Body of pancreas (tissue), 4 donors: Measurements from ENCODE around the gene CRYAA. TPM values are rescaled to one million over a fixed set of nuclear protein-coding genes. Genes with fewer than 3 reads are reported as not detected.
"Not testable (repeated sequence)": the region's sequence is repeated elsewhere in the genome, so short reads cannot be mapped to it uniquely, and the experiment has no call there.

ENCODE experiments used
- ATAC-seq: fragments of 150-250 bp; one replicate; pipeline ENCODE4 v1.9.1; 2016
- DNase-seq, 4 donors: peaks; one replicate each; pipeline ENCODE4 v3.0.0-alpha.2; 2019
- H3K27ac ChIP-seq, 4 donors: fragments of 200-600 bp; sonication (generic); 1 replicate in 3 of 4; 2 replicates in 1 of 4; pipeline versions ENCODE4 v1.5.1 to v1.6.1; 2016 to 2019; ENCODE audit warnings: mild to moderate bottlenecking in 1 of 4, mixed read lengths in 1 of 4, moderate library complexity in 1 of 4
- H3K27me3 ChIP-seq, 2 donors: fragments of 200-600 bp; sonication (generic); one replicate each; pipeline ENCODE4 v1.6.0; 2016; ENCODE audit warnings: mild to moderate bottlenecking in 1 of 2
- H3K36me3 ChIP-seq, 2 donors: fragments of 200-600 bp; sonication (generic); replicated peaks in 1 of 2; 2 replicates each; pipeline ENCODE4 v1.5.1; 2016; ENCODE audit warnings: low read depth in 2 of 2; ENCODE audit not compliant: insufficient read depth in 1 of 2
- H3K4me1 ChIP-seq: fragments of 200-600 bp; sonication (generic); one replicate; pipeline ENCODE4 v1.6.0; 2016
- H3K4me3 ChIP-seq, 2 donors: fragments of 200-600 bp; sonication (generic); 1 replicate in 1 of 2; 2 replicates in 1 of 2; pipeline ENCODE4 v1.5.1; 2016 to 2019
- H3K9me3 ChIP-seq, 3 donors: fragments of 200-600 bp; sonication (generic); 1 replicate in 2 of 3; 2 replicates in 1 of 3; pipeline ENCODE4 v1.5.1; 2016
- WGBS, 2 donors: methylation state at CpG; one replicate each; pipeline ENCODE4 v1.1.5; 2017; 5-methylcytosine and 5-hydroxymethylcytosine counted together
- intact Hi-C: fragments of 100-400 bp; cut with DNase I; formaldehyde crosslinking; loops from one replicate; pipeline ENCODE4 v1.15.1; 2023
- total RNA-seq, 2 donors: library from RNA; depleted of rRNA; stranded (reverse); fragments of >200 nt; gene quantifications; one replicate each; pipeline ENCODE4 v1.1.0, GENCODE V29; 2016

Gene CRYAA
- total RNA-seq, 2 donors from 2014 or later = not detected

DNA sequence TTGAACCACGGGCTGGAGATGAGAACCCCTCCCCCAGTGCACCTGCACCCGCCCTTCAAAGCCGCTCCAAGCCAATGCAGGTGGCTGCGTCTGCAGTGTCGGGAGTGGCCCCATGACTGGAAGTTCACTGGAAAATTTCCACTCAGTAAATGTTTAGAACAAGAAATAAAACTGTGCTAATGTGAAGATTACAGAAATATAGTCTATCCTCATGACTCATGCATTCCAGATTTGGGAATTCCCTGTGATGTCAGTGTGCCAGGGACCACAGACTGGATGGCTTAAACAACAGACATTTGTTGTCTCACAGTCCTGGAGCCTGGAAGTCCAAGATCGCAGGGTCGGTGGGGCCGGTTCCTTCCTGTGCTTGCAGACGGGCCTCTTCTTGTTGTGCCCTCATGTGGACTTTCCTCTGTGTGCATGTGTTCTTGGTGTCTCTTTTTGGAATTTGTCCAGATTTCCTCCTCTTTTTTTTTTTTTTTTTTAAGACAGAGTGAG, 6.1 kb upstream of the CRYAA start:
- intact Hi-C loops, H3K36me3 ChIP-seq, H3K9me3 ChIP-seq, H3K27me3 ChIP-seq, H3K4me3 ChIP-seq, H3K4me1 ChIP-seq, H3K27ac ChIP-seq, DNase-seq: not testable (repeated sequence)
- WGBS, 2 donors = no CpG with 5 or more reads among the region's 9 CpGs
- ATAC-seq = peak; percentile 84

DNA sequence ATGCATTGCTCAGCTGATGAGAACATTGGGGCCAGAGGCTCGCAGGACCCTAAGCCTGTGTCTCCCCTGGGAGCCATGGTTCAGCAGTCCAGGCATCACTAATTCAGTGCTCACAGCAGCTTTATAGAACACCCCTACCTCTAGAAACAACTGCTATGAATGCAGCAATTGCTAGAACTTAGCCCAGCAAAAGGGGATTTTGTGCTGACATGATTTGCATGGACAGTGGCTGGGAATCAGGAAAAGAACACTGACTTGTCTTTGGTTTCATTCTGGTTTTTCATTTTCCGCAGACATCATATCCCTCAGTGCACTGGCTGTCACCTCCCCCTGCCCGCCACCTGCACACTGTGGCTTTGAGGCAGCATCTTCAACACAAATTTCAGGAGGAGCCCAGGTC, 4.0 kb upstream of the CRYAA start:
- H3K9me3 ChIP-seq, H3K36me3 ChIP-seq, H3K27ac ChIP-seq, ATAC-seq, intact Hi-C loops, H3K4me1 ChIP-seq, H3K4me3 ChIP-seq, H3K27me3 ChIP-seq, DNase-seq: not testable (repeated sequence)
- no CpG with 5 or more reads among the region's 3 CpGs for WGBS, 2 donors

DNA sequence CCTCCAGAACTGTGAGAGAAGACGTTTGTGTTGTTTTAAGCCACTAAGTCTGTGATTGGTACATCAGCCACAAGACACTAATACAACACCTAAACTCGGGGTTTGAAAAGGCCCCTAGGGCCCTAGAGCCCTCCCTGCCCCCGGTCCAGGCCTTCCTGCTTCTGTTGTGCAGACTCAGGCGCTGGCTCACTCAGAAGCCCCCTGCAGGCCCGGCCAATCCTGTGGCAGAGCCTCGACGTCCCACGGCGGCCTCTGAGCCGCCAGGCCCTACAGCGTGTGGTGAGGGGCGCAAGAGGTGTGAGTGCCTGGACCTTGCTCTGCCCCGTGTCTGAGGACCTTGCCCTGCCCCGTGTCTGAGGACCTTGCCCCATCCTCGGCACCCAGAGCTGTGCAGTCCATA, 3.1 kb upstream of the CRYAA start:
- intact Hi-C loops, H3K27me3 ChIP-seq, H3K36me3 ChIP-seq, H3K4me1 ChIP-seq, H3K27ac ChIP-seq, H3K9me3 ChIP-seq, H3K4me3 ChIP-seq, DNase-seq, ATAC-seq: not testable (repeated sequence)
- no CpG with 5 or more reads among the region's 15 CpGs for WGBS, 2 donors

DNA sequence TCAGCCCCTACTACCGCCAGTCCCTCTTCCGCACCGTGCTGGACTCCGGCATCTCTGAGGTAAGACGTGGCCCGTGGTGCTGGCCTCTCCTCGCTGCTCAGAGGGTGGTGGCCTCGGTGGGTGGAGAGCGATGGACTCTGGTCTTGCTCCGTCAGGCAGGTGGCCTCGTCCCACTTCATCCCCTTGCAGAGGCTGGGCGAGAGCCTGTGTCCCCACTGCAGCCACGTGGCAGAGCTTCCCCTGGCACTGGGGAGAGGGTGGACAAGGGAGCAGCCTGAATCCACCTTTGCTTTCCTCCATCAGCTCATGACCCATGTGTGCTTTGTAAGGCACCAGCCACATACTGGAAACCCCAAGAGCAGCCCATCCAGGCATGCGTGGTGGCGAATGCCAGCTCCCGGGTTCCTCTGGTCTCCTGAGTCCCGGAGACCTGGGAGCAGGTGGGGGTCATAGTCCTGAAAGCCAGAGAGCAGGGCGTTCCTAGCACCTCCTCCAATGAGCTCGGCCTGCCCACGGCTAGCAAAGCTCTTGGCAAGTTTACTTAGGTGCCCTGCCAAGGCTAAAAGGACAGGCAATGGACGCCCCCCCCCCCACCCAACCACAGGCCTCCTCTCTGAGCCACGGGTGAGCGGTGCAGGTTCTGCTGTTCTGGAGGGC, 550 bp downstream of the CRYAA start:
- H3K9me3 ChIP-seq, ATAC-seq, H3K27me3 ChIP-seq, DNase-seq, H3K27ac ChIP-seq, H3K4me1 ChIP-seq, H3K4me3 ChIP-seq, intact Hi-C loops, H3K36me3 ChIP-seq: not testable (repeated sequence)
- WGBS, 2 donors = no CpG with 5 or more reads among the region's 23 CpGs

DNA sequence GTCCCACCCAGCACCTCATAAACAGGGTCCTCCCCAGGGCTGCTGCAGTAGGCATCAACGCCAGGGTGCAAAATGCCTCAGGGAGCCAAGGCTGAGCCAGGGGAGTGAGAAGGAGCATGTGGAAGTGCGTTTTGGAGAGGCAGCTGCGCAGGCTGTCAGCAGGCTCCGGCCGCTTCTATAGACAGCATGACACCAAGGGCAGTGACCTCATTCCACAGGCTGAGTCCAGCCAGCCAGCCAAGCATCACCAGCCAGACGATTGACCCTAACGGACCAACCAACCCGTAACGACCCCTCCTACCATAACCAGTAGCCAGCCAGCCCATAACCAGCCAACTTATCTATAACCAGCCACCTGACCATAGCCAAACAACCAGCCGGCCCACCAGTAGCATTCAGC, 1.1 kb downstream of the CRYAA start:
- WGBS, 2 donors = no CpG with 5 or more reads among the region's 10 CpGs
- H3K4me3 ChIP-seq, intact Hi-C loops, H3K27me3 ChIP-seq, H3K36me3 ChIP-seq, H3K4me1 ChIP-seq, H3K9me3 ChIP-seq, H3K27ac ChIP-seq, ATAC-seq, DNase-seq: not testable (repeated sequence)

DNA sequence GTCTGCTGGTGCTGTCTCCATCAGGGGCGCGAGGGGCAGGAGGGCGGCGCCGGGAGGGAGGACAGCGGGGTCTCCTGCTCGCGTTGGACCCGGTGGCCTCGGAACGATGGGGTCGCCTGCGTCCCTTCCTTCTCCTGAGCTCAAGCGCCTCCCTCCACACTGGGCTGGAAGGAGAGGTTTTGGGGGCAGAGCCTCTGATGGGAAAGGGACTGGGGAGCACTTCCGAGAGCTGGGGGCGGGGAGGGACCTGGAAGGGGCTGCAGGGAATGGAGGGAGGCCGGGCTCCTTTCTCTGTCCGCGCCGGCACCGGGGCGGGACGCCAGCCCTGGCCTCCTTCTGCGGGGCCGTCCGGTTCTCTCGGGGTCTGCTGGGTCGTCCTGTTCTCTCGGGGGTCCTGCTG, 4.0 kb downstream of the CRYAA start:
- intact Hi-C loops = not testable (repeated sequence)
- no CpG with 5 or more reads among the region's 29 CpGs for WGBS, 2 donors

DNA sequence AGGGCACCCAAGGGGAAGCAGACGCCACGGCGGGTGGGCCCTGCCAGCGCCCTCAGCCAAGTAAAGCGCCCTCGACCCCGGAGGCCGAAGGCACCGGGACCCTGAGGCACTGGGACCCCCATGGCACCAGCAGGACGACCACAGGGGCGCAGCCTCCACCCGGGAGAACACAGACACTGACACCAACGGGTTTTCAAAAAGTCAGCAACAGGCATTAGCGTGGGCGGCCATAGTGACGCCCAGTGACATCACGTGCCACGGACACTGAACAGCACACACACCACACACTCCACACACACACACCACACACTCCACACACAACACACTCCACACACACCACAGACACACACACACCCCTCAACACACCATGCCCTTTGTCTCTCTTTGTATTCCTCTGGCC, 4.6 kb downstream of the CRYAA start:
- H3K27me3 ChIP-seq, H3K27ac ChIP-seq, ATAC-seq, H3K4me1 ChIP-seq, intact Hi-C loops, H3K36me3 ChIP-seq, H3K4me3 ChIP-seq, H3K9me3 ChIP-seq, DNase-seq: not testable (repeated sequence)
- no CpG with 5 or more reads among the region's 18 CpGs for WGBS, 2 donors

More for the DNA sequence above, 4.0 kb downstream of the CRYAA start:
- H3K4me3 ChIP-seq, DNase-seq, H3K27ac ChIP-seq, ATAC-seq, H3K36me3 ChIP-seq, H3K9me3 ChIP-seq, H3K4me1 ChIP-seq, H3K27me3 ChIP-seq: not testable (repeated sequence)

DNA sequence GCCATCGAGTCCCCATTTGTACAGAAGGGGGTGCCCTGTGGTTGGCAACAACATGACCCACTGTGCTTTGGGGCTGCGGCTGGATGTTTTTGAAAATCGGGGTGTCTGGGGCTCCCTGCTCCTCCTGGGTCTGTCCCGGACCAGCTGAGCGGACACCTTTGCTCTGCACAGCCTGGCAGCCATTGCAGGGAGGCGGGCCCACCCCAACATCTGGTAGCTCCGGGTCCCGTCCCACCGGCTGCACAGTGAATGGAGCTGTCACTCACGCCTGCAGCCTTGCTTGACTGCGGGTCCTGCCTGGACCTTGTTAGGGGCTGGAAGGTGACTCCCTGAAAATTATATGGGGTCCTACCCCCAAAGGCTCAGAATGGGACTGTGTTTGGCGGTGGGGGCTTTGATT, 5.1 kb downstream of the CRYAA start:
- no CpG with 5 or more reads among the region's 12 CpGs for whole genome bisulfite sequencing, 2 donors
- DNase-seq, ATAC-seq, H3K36me3 ChIP-seq, H3K4me3 ChIP-seq, H3K27me3 ChIP-seq, intact Hi-C loops, H3K27ac ChIP-seq, H3K4me1 ChIP-seq, H3K9me3 ChIP-seq: not testable (repeated sequence)

DNA sequence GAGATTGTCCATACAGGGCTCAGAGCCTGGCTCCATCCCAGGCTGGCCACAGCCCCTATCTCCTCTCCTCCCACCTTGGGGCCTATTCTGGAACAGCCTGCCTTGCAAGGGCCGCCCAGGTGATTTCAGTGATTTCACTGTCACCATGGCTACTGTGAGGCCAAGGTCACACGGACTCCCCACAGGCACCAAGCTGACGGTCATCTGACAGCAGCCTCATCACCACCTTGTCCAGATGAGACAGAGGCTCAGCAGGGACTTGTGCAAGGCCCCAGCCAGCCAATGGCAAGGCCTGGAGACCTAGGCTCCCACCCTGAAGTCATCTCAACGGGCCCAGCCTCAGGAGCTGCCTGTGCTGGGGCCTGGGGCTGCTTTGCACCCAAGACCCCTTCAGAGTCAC, 6.2 kb downstream of the CRYAA start:
- H3K4me3 ChIP-seq, H3K27ac ChIP-seq, intact Hi-C loops, H3K9me3 ChIP-seq, ATAC-seq, H3K27me3 ChIP-seq, DNase-seq, H3K36me3 ChIP-seq, H3K4me1 ChIP-seq: not testable (repeated sequence)
- no CpG with 5 or more reads among the region's 4 CpGs for WGBS, 2 donors

DNA sequence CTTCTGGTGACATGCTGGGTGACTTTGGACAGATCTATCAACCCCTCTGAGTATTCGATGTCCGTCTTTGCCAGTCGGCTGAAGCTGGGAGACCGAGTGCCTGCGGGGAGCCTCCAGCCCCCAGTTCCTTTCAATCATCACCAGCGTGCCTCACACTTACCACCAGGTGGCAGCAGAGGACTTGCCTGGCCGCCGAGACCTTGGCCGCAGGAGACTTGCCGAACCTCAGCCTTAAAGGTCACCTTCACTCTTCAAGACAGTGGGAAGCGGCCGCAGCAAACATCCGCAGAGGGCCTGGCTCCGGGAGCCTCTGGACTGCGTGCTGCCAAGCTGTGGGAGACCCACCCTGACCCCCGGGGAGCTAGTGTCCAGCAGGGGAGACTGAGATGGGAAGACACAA, 7.8 kb downstream of the CRYAA start:
- H3K4me1 ChIP-seq, H3K27me3 ChIP-seq, DNase-seq, H3K27ac ChIP-seq, intact Hi-C loops, H3K4me3 ChIP-seq, H3K9me3 ChIP-seq, H3K36me3 ChIP-seq: not testable (repeated sequence)
- peak; percentile 69 for ATAC-seq
- WGBS, 2 donors = no CpG with 5 or more reads among the region's 16 CpGs

DNA sequence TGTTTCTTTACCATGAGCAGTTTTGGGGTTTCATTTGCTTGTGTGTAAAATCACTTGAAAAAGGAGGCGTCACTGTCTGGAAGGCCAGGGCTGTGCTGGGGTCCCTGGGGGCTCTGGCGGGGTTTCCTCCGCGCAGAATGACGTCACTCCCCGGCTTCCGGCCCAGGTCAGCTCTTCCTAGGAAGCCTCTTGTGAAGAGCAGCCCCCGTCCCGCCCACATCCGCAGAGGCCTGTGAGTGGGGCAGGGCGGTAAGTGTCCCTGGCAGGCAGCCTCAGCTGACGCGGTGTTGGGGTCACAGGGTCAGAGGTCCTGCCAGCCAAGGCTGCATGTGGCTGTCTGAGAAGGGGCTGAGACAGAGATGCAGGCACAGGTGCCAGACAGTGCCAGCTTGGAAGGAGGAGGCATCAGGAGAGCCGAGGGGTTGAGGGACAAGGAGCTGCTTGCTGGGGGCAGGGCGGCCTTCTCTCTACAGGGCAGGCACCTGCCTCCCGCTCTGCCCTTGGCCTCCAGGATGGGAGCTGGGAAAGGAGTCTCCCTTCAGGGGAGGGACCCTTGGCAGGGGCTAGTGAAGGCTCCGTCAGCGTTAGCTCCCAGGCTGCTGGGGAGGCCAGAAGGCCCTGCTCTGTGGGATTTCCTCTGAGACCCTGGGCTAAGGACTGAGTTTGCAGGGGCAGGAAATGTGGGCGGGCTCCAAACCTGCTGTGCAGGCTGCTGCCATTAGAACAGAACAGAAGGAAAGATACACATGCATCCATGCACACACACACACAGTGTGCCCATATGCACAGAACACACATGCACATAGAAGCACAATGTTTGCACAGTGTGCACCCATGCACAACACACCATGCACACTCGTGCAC, 8.5 kb downstream of the CRYAA start:
- H3K9me3 ChIP-seq, DNase-seq, H3K4me1 ChIP-seq, H3K27ac ChIP-seq, intact Hi-C loops, H3K4me3 ChIP-seq, H3K36me3 ChIP-seq, H3K27me3 ChIP-seq: not testable (repeated sequence)
- no CpG with 5 or more reads among the region's 20 CpGs for WGBS, 2 donors
- ATAC-seq = peak; percentile 31
